B cell (primary cell): ENCODE measurements around the gene CEP85L. TPM values are rescaled to one million over a fixed set of nuclear protein-coding genes. Genes with fewer than 3 reads are reported as not detected.

Experiments
- ATAC-seq: fragments of 200-7000 bp; cut with Tn5 transposase; one replicate; pipeline ENCODE4 v1.10.0; 2021; ENCODE audit warnings: low read depth, mild to moderate bottlenecking, moderate number of reproducible peaks, moderate library complexity
- CTCF ChIA-PET: fragments of 350-600 bp; sonication (Branson Sonifier 250); formaldehyde crosslinking; loops from one replicate; lab custom pipeline; 2021; ENCODE audit warnings: antibody characterized with exemption, inconsistent platforms; lab: Charles Lee
- POLR2A ChIA-PET: fragments of 350-600 bp; sonication (Branson Sonifier 250); formaldehyde crosslinking; loops from one replicate; lab custom pipeline; 2021; ENCODE audit warnings: antibody characterized with exemption; lab: Charles Lee
- DNase-seq: peaks from one replicate; pipeline ENCODE4 v3.0.0; 2013
- H2AFZ ChIP-seq: 2 replicates; pipeline ENCODE4 v1.6.1; 2012; ENCODE audit warnings: mild to moderate bottlenecking, low read depth, low read length; ENCODE audit not compliant: insufficient read depth, poor library complexity, severe bottlenecking
- H3K27ac ChIP-seq, 2 donors: 1 replicate in 1 of 2; 2 replicates in 1 of 2; pipeline ENCODE4 v1.5.1; 2012 to 2013; ENCODE audit warnings: low read length in 2 of 2, mild to moderate bottlenecking in 2 of 2, moderate library complexity in 1 of 2
- H3K27me3 ChIP-seq, 4 experiments: fragments of 200-600 bp in 1 of 4; sonication (generic) in 1 of 4; replicated peaks in 1 of 4; 1 replicate in 2 of 4; 2 replicates in 2 of 4; pipeline versions ENCODE4 v1.6.1 to v1.7.0; 2013 to 2016; ENCODE audit warnings: low read length in 3 of 4, mild to moderate bottlenecking in 2 of 4, mixed read lengths in 1 of 4, moderate library complexity in 1 of 4; ENCODE audit not compliant: insufficient read depth in 4 of 4, control insufficient read depth in 3 of 4; ENCODE audit errors: control extremely low read depth in 1 of 4
- H3K36me3 ChIP-seq, 2 experiments: replicated peaks in 1 of 2; 1 replicate in 1 of 2; 2 replicates in 1 of 2; pipeline versions ENCODE4 v1.6.1 to v1.7.1; 2013; ENCODE audit warnings: low read length in 1 of 2; ENCODE audit not compliant: insufficient read depth in 2 of 2, control insufficient read depth in 1 of 2; ENCODE audit errors: control extremely low read depth in 1 of 2, extremely low read depth in 1 of 2
- H3K4me1 ChIP-seq, 2 donors: fragments of 200-600 bp in 1 of 2; sonication (generic) in 1 of 2; 1 replicate in 1 of 2; 2 replicates in 1 of 2; pipeline versions ENCODE4 v1.5.1 to v1.6.1; 2013 to 2017; ENCODE audit warnings: low read length in 2 of 2; ENCODE audit not compliant: control insufficient read depth in 2 of 2, insufficient read depth in 2 of 2
- H3K4me2 ChIP-seq: replicated peaks from 2 replicates; pipeline ENCODE3; 2012; ENCODE audit warnings: mild to moderate bottlenecking, low read depth, low read length; ENCODE audit not compliant: poor library complexity, severe bottlenecking
- H3K4me3 ChIP-seq, 5 experiments: fragments of 200-600 bp in 1 of 5; sonication (generic) in 1 of 5; 1 replicate in 3 of 5; 2 replicates in 2 of 5; pipeline versions ENCODE4 v1.5.1 to v1.7.0; 2011 to 2016; ENCODE audit warnings: low read length in 4 of 5, mild to moderate bottlenecking in 4 of 5, low read depth in 2 of 5, control low read depth in 1 of 5, moderate library complexity in 1 of 5; ENCODE audit not compliant: insufficient read depth in 1 of 5; ENCODE audit errors: control extremely low read depth in 1 of 5, extremely low read depth in 1 of 5
- H3K79me2 ChIP-seq: fragments of 200-600 bp; sonication (generic); one replicate; pipeline ENCODE4 v1.6.0; 2016; ENCODE audit warnings: low read length; ENCODE audit not compliant: control insufficient read depth, insufficient read depth
- H3K9ac ChIP-seq: fragments of 200-600 bp; sonication (generic); 2 replicates; pipeline ENCODE4 v1.6.1; 2017; ENCODE audit warnings: mild to moderate bottlenecking, low read length, moderate library complexity
- H3K9me3 ChIP-seq, 3 donors: one replicate each; pipeline versions ENCODE4 v1.6.1 to v1.7.1; 2013; ENCODE audit warnings: low read length in 2 of 3; ENCODE audit not compliant: control insufficient read depth in 2 of 3, insufficient read depth in 1 of 3; ENCODE audit errors: control extremely low read depth in 1 of 3
- H4K20me1 ChIP-seq: 2 replicates; pipeline ENCODE4 v1.6.0; 2012; ENCODE audit warnings: mild to moderate bottlenecking, low read length; ENCODE audit not compliant: insufficient read depth, control insufficient read depth, poor library complexity, severe bottlenecking
- H3K27ac Mint-ChIP-seq: one replicate; pipeline ENCODE4 v1.8.0; 2021; ENCODE audit warnings: mixed read lengths
- H3K27me3 Mint-ChIP-seq: one replicate; pipeline ENCODE4 v1.8.0; 2021; ENCODE audit warnings: mixed read lengths
- H3K4me1 Mint-ChIP-seq: one replicate; pipeline ENCODE4 v1.8.0; 2021; ENCODE audit warnings: mixed read lengths
- H3K4me3 Mint-ChIP-seq: one replicate; pipeline ENCODE4 v1.8.0; 2021; ENCODE audit warnings: mixed read lengths
- H3K9me3 Mint-ChIP-seq: one replicate; pipeline ENCODE4 v1.8.0; 2022; ENCODE audit warnings: mixed read lengths; ENCODE audit not compliant: insufficient read depth
- EZH2 ChIP-seq: IDR thresholded peaks from 2 replicates; pipeline ENCODE4 v1.6.1; 2012; ENCODE audit warnings: borderline replicate concordance, low read depth, mild to moderate bottlenecking, moderate library complexity, low read length; ENCODE audit not compliant: insufficient read depth, poor library complexity, severe bottlenecking
- WGBS: methylation state at CpG from one replicate; pipeline ENCODE4 v1.1.5; 2013; ENCODE audit warnings: missing lambda C conversion rate; ENCODE audit not compliant: insufficient coverage; 5-methylcytosine and 5-hydroxymethylcytosine counted together
- intact Hi-C: fragments of 100-400 bp; cut with micrococcal nuclease; formaldehyde crosslinking; loops from one replicate; pipeline ENCODE4 v1.10.0; 2022
- polyA plus RNA-seq: library from polyadenylated mRNA; depleted of rRNA; stranded (reverse); fragments of >200 nt; gene quantifications from 2 replicates; pipeline ENCODE4 v1.2.3, GENCODE V29; 2012
- total RNA-seq, 2 donors: library from RNA; stranded (reverse); fragments of 120-200 nt in 1 of 2; gene quantifications; 1 replicate in 1 of 2; 2 replicates in 1 of 2; pipeline versions ENCODE4 v1.2.3 to v1.2.4, GENCODE V29; 2013 to 2022
- TF ChIP-seq, protein P1 (sequence below): fragments of 200-600 bp; IDR thresholded peaks from one replicate; pipeline ENCODE4 v1.8.0; 2022; ENCODE audit warnings: antibody characterized with exemption, mild to moderate bottlenecking

CEP85L gene
- total and polyA plus RNA-seq, 2 donors (not counting 1 experiment from before 2014, with no cell fraction given), result 7.6 to 32.1 TPM

DNA sequence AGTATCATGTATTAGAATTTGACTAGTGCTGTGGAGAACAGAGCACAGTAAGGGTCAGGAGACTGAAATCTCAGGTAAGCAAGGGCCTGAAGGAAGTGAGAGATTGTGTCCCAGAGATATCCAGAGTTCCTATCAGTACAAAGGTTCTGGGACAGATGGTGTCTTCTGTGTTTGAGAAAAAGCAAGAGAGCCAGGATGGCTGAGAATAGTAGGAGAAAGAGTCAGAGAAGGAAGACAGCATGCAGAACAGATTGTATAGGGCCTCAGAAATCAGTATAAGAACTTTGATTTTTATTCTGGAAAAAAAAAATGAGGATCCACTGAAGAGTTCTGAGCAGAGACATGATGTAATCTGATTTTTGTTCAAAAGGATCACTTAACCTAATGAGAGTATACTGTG lies 178.1 kb downstream of the CEP85L start:
- ChIA-PET POLR2A (no interaction called here), CTCF (no interaction called here)
- Histone ChIP-seq H3K27me3 (no peaks in the 10 kb centered on the region), H3K79me2 (no peaks in the 10 kb centered on the region), H4K20me1 (no peaks in the 10 kb centered on the region), H3K4me3 (no peak overlapping the region), H3K4me2 (no peak overlapping the region), H3K4me1 (no peaks in the 10 kb centered on the region), H3K36me3 (peaks cover 6 to 16% of the 10 kb centered on the region in 2 experiments), H3K9me3 (no peaks in the 10 kb centered on the region), H3K27ac (no peak overlapping the region), H2AFZ (no peak overlapping the region), H3K9ac (no peak overlapping the region)
- no peaks in the 10 kb centered on the region for H3K27me3 Mint-ChIP-seq
- no peak overlapping the region for H3K4me3 Mint-ChIP-seq
- intact Hi-C loops, result no loop called here
- DNase-seq, result no peak
- ATAC-seq, result no peak
- H3K4me1 Mint-ChIP-seq, result no peaks in the 10 kb centered on the region
- H3K9me3 Mint-ChIP-seq, result no peaks in the 10 kb centered on the region
- H3K27ac Mint-ChIP-seq, result no peak overlapping the region
- no peak for TF ChIP-seq EZH2
- TF ChIP-seq, protein P1, sequence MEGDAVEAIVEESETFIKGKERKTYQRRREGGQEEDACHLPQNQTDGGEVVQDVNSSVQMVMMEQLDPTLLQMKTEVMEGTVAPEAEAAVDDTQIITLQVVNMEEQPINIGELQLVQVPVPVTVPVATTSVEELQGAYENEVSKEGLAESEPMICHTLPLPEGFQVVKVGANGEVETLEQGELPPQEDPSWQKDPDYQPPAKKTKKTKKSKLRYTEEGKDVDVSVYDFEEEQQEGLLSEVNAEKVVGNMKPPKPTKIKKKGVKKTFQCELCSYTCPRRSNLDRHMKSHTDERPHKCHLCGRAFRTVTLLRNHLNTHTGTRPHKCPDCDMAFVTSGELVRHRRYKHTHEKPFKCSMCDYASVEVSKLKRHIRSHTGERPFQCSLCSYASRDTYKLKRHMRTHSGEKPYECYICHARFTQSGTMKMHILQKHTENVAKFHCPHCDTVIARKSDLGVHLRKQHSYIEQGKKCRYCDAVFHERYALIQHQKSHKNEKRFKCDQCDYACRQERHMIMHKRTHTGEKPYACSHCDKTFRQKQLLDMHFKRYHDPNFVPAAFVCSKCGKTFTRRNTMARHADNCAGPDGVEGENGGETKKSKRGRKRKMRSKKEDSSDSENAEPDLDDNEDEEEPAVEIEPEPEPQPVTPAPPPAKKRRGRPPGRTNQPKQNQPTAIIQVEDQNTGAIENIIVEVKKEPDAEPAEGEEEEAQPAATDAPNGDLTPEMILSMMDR, result no peak

DNA sequence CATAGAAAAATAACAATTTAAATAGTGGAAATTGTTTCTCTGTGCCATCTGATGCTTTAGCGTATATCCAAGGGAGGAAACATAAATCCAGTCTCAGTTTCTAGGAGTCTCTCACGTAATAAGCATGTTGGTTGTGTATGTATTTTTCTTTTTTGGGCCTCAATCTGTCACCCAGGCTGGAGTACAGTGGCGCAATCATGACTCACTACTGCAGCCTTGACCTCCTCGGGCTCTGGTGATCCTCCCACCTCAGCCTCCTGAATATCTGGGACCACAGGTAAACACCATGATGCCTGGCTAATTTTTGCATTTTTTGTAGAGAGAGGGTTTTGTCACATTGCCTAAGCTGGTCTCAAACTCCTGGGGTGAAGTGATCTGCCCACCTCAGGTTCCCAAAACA lies 181.9 kb downstream of the CEP85L start:
- no peak overlapping the region for H3K27ac ChIP-seq
- no peaks in the 10 kb centered on the region for H3K4me1 Mint-ChIP-seq
- H3K4me1 ChIP-seq, result no peaks in the 10 kb centered on the region
- 88% methylated on average over 1 of the region's 4 CpGs for WGBS
- H3K9ac ChIP-seq, result no peak overlapping the region
- no peaks in the 10 kb centered on the region for H3K9me3 Mint-ChIP-seq
- H3K27me3 Mint-ChIP-seq, result no peaks in the 10 kb centered on the region
- H3K4me3 Mint-ChIP-seq, result no peak overlapping the region
- ChIA-PET POLR2A (no interaction called here), CTCF (no interaction called here)
- DNase-seq, result no peak
- no peaks in the 10 kb centered on the region for H3K79me2 ChIP-seq
- no peak overlapping the region for H3K4me2 ChIP-seq
- no peak overlapping the region for H3K27ac Mint-ChIP-seq
- ATAC-seq, result no peak
- H3K9me3 ChIP-seq, result no peaks in the 10 kb centered on the region
- H2AFZ ChIP-seq, result no peak overlapping the region
- no peak overlapping the region for H3K4me3 ChIP-seq
- H4K20me1 ChIP-seq, result no peaks in the 10 kb centered on the region
- H3K36me3 ChIP-seq, result peaks cover 16 to 28% of the 10 kb centered on the region in 2 experiments
- TF ChIP-seq, protein P1, result no peak
- no peak for TF ChIP-seq EZH2
- no peaks in the 10 kb centered on the region for H3K27me3 ChIP-seq
- intact Hi-C loops, result no loop called here
